Activated T-cell treated with anti-CD3 and anti-CD28 coated beads for 4 hours (primary cell): ENCODE data around the gene RDH14.
A peak's percentile ranks its signal among the peaks of the same experiment; 100 is the strongest.

ENCODE experiments used
- DNase-seq: peaks from one replicate; pipeline ENCODE4 v3.0.0-alpha.2; 2020

The RDH14 gene

DNA sequence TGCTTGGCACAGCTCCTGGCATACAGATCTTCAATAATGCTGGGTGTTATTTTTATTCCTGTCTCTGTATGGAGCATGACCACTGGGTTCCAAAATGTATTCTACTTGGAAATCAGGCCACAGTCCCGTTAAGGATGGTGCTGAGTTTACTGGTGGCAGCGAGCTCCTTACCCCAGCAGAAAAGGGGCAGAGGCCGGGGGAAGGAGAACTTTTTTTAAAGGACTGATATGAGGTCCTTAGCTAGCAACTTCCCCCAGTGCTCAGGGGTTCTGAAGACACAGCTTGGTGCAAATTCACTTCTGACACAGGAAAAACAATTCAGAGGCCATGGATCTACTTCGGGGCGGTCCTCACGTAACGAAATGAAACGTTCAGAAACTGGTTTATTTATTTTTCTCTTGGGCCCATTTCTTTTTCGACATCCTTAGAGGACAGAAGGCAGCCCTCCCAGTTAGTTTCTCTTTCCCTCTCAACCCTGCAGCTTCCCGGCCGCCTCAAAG lies 872 bp downstream of the RDH14 start:
- DNase-seq = no peak

DNA sequence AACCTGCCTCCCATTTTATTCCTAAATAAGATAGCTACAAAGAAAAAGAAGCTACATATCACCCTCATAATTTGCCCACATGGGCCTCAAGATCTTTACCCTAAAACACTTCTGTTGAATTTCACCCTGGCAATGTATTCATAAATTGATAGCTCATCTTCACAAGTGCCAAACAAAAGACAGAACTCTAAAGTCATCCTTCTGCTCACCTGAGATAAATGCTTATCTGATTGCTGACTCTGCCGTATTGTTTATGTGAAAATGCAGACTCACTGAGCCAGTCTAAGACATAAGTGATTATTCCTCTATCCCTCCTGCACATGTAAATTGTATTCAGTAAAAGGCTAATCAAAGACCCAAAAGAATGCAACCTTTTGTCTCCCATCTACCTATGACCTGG lies 2.0 kb downstream of the RDH14 start:
- no peak for DNase-seq

DNA sequence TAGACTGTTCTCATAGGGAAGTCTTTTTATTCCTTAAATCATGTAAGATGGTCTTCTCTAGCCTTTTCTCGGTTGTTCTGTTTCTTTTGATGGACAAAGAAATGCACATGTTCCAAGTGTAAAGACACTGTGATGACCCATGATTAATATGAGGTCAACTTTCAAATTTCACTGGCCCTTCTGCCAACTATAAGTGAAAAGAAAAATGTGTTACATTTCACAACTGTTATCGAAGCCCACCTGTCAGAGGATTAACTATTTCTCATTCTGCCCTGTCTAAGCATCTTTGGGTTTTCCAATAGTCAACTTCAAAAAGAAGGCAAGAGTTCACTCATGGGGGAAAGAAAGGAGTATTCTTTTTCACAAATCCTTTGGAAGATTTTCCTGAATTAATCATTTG lies 3.3 kb downstream of the RDH14 start:
- no peak for DNase-seq

DNA sequence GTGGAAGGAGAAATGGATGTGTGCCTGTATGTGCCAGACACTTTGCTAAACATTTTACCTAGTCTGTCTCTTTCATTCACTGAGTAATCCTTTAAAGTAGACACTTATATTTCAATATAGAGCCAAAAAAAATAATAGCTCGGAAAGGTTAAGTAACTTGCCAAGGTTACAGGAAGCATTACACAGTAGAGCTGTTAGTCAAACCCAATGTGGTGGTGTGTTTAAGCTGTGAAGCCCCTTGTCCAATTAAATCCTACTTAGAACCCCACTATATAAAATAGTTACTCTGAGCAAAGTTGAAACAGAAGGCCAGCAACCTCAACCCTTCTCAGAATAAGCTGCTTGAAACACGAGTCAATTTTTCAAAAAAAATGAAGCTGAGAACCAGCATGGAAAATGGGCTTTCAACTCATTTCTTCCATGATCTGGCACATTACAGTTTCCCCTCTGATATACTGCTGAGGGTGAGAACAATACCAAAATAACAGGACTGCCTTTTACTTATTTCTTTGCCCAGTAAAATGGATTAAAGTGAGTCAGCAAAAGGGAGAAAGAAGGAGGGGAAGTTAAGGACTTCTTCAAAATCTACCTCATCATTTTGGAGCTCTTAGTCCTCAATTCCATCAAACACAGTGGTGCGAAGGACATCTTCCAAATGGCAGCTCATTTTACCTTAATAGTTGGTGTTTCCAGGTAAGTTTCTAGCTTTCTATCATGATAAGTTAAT lies 7.9 kb downstream of the RDH14 start:
- DNase-seq = no peak

DNA sequence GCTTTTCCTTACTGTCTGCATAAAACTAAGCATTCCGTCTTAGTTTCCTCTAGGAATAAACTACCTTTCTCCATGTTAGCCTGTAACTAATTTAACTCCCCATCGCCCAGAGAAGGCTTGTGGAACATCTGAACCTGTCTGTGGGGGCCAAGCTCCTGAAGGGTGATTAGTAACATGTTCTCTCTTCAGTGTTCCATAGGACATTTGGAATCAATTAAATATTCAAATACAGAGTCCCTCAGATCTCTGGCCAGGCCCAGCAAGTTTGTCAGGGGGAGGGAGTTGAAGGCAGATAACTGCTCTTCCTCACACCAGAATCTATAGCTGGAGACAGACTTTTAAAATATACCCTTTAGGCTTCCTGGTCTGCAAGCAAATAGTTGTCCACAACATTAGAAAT lies 8.8 kb downstream of the RDH14 start:
- DNase-seq = no peak

DNA sequence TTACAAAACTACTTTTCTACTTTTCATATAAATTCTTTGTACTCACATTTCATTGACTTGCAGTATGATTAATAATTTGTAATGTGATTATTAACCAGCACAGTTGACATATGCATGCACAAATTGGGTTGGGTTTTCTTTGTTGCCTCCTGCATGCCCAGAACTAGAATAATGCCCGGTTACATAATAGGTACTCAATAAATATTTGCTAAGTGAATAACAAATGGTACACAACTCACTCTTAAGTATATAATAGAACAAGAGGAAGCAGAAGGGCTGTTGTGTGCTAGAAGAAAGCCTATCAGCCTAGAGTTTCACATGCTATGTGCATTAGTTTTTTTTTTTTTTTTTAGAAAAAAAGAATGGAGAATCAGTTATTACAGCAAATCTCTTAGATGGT lies 9.3 kb downstream of the RDH14 start:
- no peak for DNase-seq

DNA sequence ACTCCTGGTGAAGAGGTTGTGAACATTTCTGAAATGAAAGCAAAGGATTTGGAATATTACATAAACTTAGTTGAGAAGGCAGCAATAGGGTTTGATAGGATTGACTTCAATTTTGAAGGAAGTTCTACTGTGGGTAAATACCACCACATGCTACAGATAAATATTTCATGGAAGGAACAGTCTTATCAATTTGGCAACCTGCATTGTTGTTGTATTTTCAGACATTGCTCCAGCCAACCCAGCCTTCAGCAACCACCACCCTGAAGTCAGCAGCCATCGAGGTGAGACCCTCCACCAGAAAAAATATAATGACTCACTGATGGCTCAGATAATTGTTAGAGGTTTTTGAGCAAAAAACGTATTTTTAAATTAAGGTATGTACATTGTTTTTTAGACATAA lies 10.0 kb downstream of the RDH14 start:
- DNase-seq = no peak

DNA sequence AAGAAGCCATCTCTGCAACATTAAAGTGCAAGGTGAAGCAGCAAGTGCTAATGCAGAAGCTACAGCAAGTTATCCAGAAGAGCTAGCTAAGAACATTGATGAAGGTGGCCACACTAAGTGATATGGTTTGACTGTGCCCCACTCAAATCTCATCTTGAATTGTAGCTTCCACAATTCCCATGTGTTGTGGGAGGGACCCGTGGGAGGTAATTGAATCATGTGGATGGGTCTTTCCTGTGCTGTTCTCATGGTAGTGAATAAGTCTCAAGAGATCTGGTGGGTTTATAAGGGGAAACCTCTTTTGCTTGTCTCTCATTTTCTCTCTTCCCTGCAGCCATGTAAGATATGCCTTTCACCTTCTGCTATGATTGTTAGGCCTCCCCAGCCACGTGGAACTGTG lies 11.4 kb downstream of the RDH14 start:
- no peak for DNase-seq

DNA sequence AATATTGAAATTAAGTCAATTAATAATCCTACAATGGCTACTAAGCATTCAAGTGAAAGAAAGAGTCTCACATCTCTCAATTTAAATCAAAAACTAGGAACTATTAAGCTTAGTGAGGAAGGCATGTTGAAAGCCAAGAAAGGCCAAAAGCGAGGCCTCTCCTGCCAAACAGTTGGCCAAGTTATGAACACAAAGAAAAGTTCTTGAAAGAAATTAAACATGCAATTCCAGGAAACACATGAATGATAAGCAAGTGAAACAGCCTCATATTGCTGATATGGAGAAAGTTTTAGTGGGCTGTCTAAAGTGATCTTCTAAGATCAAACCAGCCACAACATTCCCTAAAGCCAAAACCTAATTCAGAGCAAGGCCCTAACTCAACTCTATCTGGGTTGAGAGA lies 11.8 kb downstream of the RDH14 start:
- DNase-seq = no peak

DNA sequence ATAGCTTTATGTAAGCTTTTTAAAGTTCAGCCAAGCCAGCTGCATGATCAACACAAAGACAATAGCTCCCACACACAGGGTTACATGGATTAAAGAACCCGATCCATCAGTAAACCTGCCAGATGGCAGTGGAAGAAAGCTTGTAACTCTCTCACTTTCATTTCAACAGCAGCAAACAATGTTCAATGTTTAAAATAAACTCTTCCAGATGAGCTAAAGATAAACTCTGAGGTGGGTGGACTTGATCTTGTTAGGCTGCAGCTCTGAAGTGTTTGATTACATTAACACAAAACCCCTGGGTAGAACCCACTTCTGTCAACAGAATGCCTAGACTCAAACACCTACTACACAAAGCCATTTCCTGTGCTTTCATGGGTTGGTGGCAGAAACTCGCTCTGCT lies 13.9 kb downstream of the RDH14 start:
- no peak for DNase-seq

DNA sequence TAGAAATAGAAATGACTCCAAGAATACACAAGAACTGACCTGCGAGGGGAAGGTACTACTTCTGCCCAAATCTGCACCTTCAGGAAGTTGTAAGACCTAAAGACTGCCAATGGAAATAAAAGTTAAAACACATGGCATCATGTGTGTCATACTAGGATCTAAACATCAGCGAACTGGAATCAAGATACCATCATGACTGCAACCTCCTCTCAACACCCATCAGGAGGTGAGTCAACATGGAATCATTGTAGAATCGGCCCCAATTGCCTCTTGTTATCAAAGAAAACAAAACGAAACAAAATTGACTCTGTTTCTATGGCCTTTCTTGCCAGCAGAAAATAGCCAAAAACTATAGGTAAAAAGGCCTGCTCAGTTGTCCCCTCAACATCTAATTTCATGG lies 15.1 kb downstream of the RDH14 start:
- no peak for DNase-seq

DNA sequence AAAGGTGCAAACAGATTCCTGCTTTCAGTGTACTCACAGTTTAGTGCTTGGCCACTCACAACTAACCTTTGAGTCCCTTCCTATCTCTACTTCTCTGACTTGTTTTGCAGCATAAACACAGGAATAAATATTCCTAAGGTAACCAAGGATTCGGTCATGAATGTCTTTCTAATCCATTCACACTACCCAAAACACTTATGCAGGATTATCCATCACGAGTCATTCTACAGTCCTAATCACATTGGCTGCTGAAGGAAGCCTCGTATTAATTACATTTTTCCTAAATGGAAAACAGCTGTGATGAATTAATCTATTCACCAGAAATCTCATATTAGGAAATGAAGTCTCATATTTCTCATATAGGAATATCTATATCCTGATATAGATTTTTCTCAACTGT lies 16.3 kb downstream of the RDH14 start:
- DNase-seq = no peak

DNA sequence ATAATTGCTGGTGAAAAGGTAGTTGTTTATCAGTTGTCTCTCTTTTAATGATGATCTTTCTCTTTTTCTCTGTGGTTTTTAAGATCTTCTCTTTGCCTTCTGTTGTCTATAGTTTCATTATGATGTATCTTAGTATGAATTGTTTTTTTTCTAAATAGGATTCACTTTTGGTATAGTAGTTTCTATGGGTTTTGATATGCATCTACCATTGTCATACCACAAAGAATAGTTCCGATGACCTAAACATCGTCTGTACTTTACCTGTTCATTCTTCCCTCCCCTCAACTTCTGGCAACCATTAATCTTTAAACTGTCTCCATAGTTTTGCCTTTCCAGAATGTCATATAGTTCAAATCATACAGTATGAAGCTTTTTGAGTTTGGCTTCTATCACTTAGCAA lies 19.6 kb downstream of the RDH14 start:
- DNase-seq = no peak

DNA sequence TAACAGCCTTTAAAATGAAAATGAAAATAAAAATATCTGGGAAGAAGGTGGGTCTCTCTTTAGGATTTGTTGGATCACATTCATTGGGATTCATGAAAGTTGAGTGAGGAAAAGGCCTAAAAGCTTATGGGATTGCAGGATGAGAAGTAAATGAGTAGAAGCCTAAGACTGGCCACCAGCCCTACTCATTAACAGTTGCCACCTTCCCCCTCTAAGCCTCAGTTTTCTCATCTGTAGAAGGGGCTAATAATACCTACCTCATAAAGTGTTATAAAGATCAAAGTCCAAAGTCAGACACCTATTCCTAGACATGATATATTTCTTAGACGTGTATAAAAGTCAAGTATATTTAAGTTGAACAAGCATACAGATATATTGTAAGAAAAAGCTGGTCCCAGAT lies 23.8 kb downstream of the RDH14 start:
- no peak for DNase-seq

DNA sequence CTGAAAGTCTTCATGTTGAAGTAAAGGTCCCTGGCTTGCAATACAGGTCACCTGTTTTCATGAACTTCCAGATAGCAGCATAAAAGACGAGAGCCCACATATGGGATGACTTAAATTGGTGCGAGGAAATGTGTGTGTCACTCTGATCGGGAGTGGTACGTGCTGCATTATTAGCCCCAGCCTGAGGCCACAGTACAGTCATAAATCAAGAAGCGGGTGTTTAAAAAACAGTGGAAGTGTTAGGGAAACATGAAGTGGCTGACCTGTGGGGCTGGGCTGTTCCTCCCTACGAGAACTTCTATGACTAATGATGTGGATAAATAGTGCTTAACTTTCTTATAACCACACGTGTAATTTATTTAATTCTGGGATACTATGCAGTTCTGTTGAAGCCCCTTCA lies 24.4 kb downstream of the RDH14 start:
- DNase-seq = no peak

DNA sequence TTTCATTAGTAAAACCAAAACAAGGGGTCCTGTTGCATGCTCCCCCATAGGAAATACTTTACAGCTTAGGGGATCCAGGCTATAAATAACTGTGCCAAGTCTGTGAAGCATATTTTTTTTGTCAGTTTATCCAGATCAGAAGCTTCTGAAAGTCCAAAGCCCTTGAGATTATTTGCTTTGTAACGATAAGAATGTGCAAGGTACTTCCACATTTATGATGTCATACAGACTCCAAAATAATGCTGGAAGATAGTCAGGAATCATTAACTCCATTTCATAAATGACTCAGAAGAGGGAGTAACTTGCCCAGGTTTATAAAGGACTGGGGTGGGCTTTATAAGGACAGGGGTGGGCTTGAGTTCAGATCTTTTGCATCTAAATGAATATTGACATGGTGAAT lies 29.3 kb downstream of the RDH14 start:
- no peak for DNase-seq

DNA sequence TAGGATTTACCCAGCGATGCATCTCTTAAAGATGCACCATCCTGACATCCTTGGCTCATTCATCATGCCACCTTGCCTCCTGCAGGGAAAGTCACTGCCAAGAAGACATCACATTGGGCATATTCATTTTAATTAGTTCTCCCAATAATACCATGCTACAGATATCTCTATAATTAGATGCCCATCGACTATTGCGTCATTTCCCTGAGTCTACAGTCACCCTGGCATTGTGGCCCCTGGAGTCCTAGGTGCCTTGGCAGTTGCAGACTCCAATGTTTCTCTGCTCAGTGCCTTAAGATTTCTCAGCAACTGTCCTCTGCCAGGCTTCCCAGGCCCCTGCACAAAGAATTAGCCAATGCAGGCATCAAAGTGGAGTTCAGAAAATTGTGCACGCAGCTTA lies 32.6 kb downstream of the RDH14 start:
- no peak for DNase-seq

DNA sequence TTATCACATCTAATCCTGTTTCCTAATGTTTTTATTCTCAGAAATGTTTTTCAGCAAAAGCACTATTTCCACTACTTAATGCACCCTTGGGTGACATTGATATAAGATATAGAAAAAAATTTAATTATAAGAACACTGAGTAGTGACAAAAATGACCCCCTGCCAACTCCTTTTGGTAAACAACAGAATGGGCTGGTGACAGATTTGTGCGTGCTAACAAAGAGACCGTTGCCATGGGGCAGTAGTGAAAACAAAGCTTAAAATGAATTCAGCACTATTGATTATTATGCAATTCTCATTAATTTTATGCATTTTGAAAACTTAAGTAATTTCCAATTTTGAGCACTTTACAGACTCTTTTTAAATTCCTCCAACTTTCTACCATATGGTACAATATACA lies 33.1 kb downstream of the RDH14 start:
- no peak for DNase-seq

DNA sequence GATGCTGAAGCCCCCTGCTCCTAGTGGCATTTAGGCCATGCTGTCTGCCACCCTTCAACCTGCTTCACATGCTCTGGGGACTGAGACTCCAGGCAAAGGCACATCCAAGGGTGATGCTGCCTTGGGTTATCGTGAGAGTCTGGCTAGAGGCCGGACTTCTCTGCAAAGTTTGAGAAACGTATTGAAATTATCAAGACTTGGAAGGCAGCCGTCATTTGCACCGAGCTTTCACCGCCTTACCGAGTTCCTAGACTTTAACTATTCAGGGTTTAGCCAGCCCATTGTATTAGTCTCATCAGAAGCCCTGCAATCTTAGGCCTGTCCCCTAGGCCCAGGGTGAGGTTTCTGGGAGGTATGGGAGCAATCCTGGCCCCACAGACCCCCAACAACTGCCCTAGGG lies 34.0 kb downstream of the RDH14 start:
- DNase-seq = no peak

DNA sequence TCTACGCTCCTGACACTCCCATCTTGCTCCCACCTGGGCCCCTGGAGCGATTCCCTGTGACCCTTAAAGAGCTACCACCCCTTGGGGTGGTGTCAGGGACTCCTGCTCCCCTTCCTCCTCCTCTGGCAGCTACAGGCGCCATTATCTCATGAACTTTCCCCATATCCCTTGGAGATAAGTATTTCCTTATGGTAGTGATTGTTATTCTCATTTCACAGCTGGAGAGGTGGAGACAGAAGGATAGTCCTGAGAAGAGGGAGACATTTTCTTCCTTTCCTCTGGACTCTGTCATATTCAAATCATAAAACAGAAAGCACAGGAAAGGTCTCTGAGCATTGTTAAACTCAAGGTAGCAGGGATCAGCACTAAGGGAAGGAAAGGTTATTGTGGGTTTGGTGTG lies 34.6 kb downstream of the RDH14 start:
- DNase-seq = no peak

DNA sequence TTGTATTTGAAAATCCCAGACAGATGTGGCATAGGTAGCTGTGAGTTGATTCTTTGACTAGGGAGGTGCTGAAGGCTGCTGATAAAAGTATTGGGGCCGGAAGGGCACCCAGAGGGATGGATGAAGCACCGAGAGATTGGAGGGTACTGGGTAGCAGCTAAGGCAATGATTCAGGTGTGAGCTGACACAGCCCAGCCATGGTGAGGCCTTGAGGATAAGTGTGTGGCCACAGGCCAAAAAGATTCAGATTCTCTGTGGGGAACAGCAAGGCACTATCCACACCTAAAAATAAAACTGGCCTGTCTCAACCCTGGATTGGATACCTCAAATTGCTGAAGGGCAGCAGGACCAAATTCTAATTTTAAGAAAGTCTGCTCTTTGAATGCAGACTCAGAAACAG lies 35.2 kb downstream of the RDH14 start:
- no peak for DNase-seq

DNA sequence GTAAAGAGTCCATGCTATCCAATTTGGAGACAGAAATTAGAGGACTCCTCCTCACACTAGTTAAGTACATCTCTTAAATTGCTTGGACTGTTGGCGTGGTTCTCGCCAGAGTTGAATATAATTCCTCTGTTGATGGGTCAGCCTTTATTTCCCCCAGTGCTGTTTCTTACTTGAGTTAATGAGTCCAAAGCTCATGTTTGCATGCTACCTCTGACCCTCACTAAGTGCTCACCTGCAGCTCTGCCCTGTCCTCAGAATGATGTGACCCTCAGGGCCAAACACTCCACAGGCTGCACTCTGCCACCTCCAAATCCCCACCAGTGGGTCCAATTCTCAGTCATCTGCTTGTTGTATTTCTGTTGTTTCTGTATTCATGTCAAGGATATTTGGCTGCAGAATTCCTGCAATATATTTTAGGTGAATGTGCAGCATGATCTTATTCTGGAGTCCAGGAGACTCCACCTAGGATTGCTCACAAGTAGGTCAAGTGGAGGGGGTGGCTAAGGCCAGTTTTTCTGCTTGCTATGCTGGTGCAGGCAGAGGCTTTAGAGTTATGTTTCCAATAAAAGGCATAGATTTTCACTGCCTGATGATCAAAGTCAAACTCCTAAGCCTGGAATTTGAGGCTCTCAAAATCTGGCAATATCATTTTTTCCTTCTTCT lies 37.8 kb downstream of the RDH14 start:
- no peak for DNase-seq

DNA sequence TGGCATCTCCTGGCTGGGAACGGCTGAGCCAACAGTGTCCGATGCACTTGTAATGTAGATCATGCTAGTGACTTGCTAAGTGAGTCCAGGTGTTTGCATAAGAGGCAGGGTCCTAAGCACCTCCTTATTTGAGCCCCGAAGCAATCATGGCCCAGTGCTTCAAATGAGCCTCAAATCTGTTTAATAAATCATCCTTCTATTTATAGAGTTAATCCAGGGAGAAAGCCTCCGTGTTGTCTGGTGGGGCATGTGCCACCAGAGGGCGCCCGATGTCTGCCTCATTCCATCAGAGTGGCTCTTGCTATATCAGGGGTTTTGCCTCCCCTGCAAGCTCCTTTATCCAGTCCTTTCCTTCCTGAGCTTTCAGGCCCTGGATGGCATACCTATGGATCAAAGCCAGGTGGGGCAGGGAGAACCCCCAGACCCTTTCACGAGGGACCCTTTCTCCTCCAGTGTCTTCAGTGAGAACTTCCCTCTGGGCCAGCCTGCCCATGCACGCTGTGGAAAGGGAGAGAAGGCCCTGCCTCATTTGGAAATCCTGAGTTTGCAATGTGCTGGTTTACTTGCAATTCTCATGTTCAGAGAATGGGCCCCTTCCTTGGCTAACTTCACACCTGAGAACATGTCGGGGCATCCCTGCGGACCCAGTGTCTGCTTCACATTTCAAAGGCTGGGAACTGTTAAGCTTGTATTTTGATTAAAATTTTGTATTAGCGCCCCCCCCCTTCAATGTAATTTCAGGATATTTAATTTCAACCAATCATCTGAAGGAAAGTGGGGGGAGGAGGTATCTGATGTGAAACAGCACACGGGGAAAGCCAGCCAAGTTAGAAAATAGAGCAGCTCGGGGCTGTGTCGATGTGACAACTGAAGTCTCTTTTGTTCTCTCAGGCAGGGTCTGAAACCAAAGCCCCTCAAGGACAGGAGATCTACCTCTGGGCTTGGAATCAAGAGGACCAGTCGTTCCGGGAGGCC lies 39.7 kb downstream of the RDH14 start:
- peak; percentile 71 for DNase-seq
